Fibroblast of gingiva (primary cell): ENCODE results near the gene ARL3.
A peak's percentile ranks its signal among the peaks of the same experiment; 100 is the strongest.
"Not testable (repeated sequence)": the region's sequence is repeated elsewhere in the genome, so short reads cannot be mapped to it uniquely, and the experiment has no call there.

Experiments used
- DNase-seq: peaks from one replicate; pipeline ENCODE4 v3.0.0-alpha.2; 2011; ENCODE audit warnings: low read depth

Gene ARL3

GRCh38 chr10:102713814-102714620, at the start of gene ARL3:
Gene ARL3 (minus strand): TSS chr10:102714397. CDS start chr10:102714275, 122 bp downstream.
- peak; percentile 98 for DNase-seq

- DNase-seq: no peak
These were observed 48.9 kb upstream of the ARL3 start for GRCh38 chr10:102763037-102763607.

- no peak for DNase-seq
These were observed 48.3 kb upstream of the ARL3 start for GRCh38 chr10:102762401-102763015.

- no peak for DNase-seq
These were observed 47.8 kb upstream of the ARL3 start for GRCh38 chr10:102761981-102762380.

GRCh38 chr10:102759497-102760210, 45.5 kb upstream of the ARL3 start:
- DNase-seq: no peak

- not testable (repeated sequence) for DNase-seq
These were observed 44.7 kb upstream of the ARL3 start for GRCh38 chr10:102758933-102759262.

GRCh38 chr10:102758240-102758932, 44.2 kb upstream of the ARL3 start:
- no peak for DNase-seq

- DNase-seq: no peak
These were observed 43.1 kb upstream of the ARL3 start for GRCh38 chr10:102757323-102757722.

GRCh38 chr10:102753718-102754117, 39.5 kb upstream of the ARL3 start:
- DNase-seq: peak; percentile 32

- DNase-seq: peak; percentile 82
These were observed 38.9 kb upstream of the ARL3 start for GRCh38 chr10:102752934-102753664.

GRCh38 chr10:102752266-102752930, 38.2 kb upstream of the ARL3 start:
- DNase-seq: peak; percentile 92

- no peak for DNase-seq
These were observed 31.0 kb upstream of the ARL3 start for GRCh38 chr10:102745157-102745556.

GRCh38 chr10:102744374-102745051, 30.3 kb upstream of the ARL3 start:
- peak; percentile 75 for DNase-seq

GRCh38 chr10:102743588-102744373, 29.6 kb upstream of the ARL3 start, which contains the start of gene WBP1L:
Gene WBP1L (plus strand): TSS chr10:102743948. CDS start chr10:102744054, 106 bp downstream.
- DNase-seq: peak; percentile 99

- DNase-seq: no peak
These were observed 28.9 kb upstream of the ARL3 start for GRCh38 chr10:102743078-102743587.

- not testable (repeated sequence) for DNase-seq
These were observed 28.1 kb upstream of the ARL3 start for GRCh38 chr10:102742313-102742712.

- DNase-seq: no peak
These were observed 27.6 kb upstream of the ARL3 start for GRCh38 chr10:102741726-102742237.

GRCh38 chr10:102740229-102740628, 26.0 kb upstream of the ARL3 start:
- DNase-seq: no peak

- peak; percentile 63 for DNase-seq
These were observed 24.5 kb upstream of the ARL3 start for GRCh38 chr10:102738692-102739121.
